ENCODE data around the gene VPS8. TPM values are rescaled to one million over a fixed set of nuclear protein-coding genes. Genes with fewer than 3 reads are reported as not detected.

Gene VPS8
- total and polyA plus RNA-seq, 2 of the 8 experiments (the other 6 are each of a cell fraction or from before 2014, with no cell fraction given) = 13.0 to 41.0 TPM

- Histone ChIP-seq H3K14ac (ENCODE audit: insufficient read length) (no peak overlapping the region), H2AFZ (ENCODE audit: low read length) (no peak overlapping the region), H3K9ac (replicated peaks in 1 of 4; ENCODE audit: extremely low read depth in 1 of 4, low read depth in 3 of 4, low read length in 3 of 4) (no peak overlapping the region), H3K27ac (ENCODE audit: low read depth, low read length) (no peak overlapping the region), H3K56ac (replicated peaks; ENCODE audit: insufficient read length, low read depth, low read length) (no peak overlapping the region), H3K79me1 (ENCODE audit: low read depth, low read length) (no peaks in the 10 kb centered on the region), H4K8ac (ENCODE audit: extremely low read depth, insufficient read depth, low read length) (no peak overlapping the region), H3K18ac (ENCODE audit: extremely low read depth, low read length) (no peak overlapping the region), H3K4me3 (ENCODE audit: extremely low read depth in 1 of 4, insufficient read depth in 2 of 4, low read depth in 3 of 4, low read length in 4 of 4) (no peak overlapping the region; a peak in 1 of 8 replicates), H4K91ac (replicated peaks; ENCODE audit: insufficient read length, low read length) (no peak overlapping the region), H2BK20ac (ENCODE audit: low read length) (no peak overlapping the region), H4K20me1 (replicated peaks in 1 of 2; ENCODE audit: control insufficient read depth in 1 of 2, insufficient read depth in 2 of 2, low read length in 2 of 2) (no peaks in the 10 kb centered on the region), H3K23me2 (ENCODE audit: low read depth, low read length) (no peaks in the 10 kb centered on the region), H3K27me3 (replicated peaks in 1 of 4; ENCODE audit: control insufficient read depth in 3 of 4, extremely low read depth in 1 of 4, insufficient read depth in 3 of 4, low read length in 3 of 4) (no peaks in the 10 kb centered on the region), H2BK5ac (ENCODE audit: low read depth, low read length) (no peak overlapping the region), H3K79me2 (ENCODE audit: control insufficient read depth in 1 of 2, insufficient read depth in 2 of 2, low read length in 2 of 2) (no peaks in the 10 kb centered on the region), H3K4me2 (ENCODE audit: insufficient read depth in 1 of 2, low read depth in 2 of 2, low read length in 2 of 2) (no peak overlapping the region), H2BK15ac (ENCODE audit: low read length) (no peak overlapping the region), H2AK5ac (ENCODE audit: low read depth, low read length) (no peak overlapping the region), H3K23ac (ENCODE audit: insufficient read length) (no peak overlapping the region), H3K4me1 (replicated peaks in 1 of 4; ENCODE audit: control insufficient read depth in 3 of 4, insufficient read depth in 4 of 4, low read length in 3 of 4) (no peaks in the 10 kb centered on the region), H3K36me3 (ENCODE audit: control insufficient read depth in 2 of 4, insufficient read depth in 4 of 4, low read length in 3 of 4) (peaks cover 0 to 8% (median 0%) of the 10 kb centered on the region in 4 experiments; a peak in 1 of 8 replicates), H3K4ac (replicated peaks; ENCODE audit: insufficient read length, low read depth, low read length) (no peak overlapping the region), H4K5ac (ENCODE audit: insufficient read length, low read depth, low read length) (no peak overlapping the region), H2BK120ac (replicated peaks; ENCODE audit: low read depth, low read length) (no peak overlapping the region), H3K9me3 (ENCODE audit: insufficient read depth in 2 of 2, low read depth in 1 of 2, low read length in 1 of 2) (peaks cover 4 to 13% of the 10 kb centered on the region in 2 experiments; a peak in 2 of 4 replicates), H2BK12ac (ENCODE audit: low read depth, low read length) (no peak overlapping the region)
- TF ChIP-seq CTCF (IDR thresholded peaks at IDR 0.05; ENCODE audit: control extremely low read depth in 1 of 3, insufficient read depth in 1 of 3, low read depth in 1 of 3, low read length in 3 of 3) = no peak
- no peak for TF ChIP-seq USF2 (IDR thresholded peaks at IDR 0.05; ENCODE audit: low read length)
- no peak for TF ChIP-seq GTF2F1 (IDR thresholded peaks at IDR 0.05; ENCODE audit: borderline replicate concordance, low read depth, low read length)
- ChIA-PET POLR2A (ENCODE audit: partially characterized antibody) (interaction anchor here (0.7 kb wide), 1 partner anchor 1651 kb away, joined by 3 read pairs; no protein-coding TSS in a partner anchor), CTCF (ENCODE audit: partially characterized antibody) (interaction anchor here (0.9 kb wide), 1 partner anchor 11 kb away, joined by 3 read pairs; no protein-coding TSS in a partner anchor)
- 94% methylated on average over 3 of the region's 3 CpGs; no CpG with 5 or more reads in 1 of the 2 experiments for WGBS, 2 experiments (ENCODE audit: extremely low coverage in 1 of 2, insufficient coverage in 1 of 2, insufficient read length in 1 of 2, insufficient replicate concordance in 2 of 2, low coverage in 1 of 2, low lambda C conversion rate in 2 of 2, missing lambda C conversion rate in 1 of 2)
- FAIRE-seq (no peak), DNase-seq (ENCODE audit: low read depth in 1 of 2, low spot score in 2 of 2) (no peak)
Measured at GRCh38 chr3:185009650-185010049, 197.7 kb downstream of the VPS8 start.
